Cardiac septum (tissue), 1 donor: Measurements from ENCODE around the gene ZNF619. TPM values are rescaled to one million over a fixed set of nuclear protein-coding genes. Genes with fewer than 3 reads are reported as not detected.

Source experiments
- DNase-seq: peaks from one replicate; pipeline ENCODE4 v3.0.0-alpha.2; 2020; ENCODE audit warnings: low spot score
- intact Hi-C: fragments of 100-400 bp; cut with DNase I; formaldehyde crosslinking; loops from one replicate; pipeline ENCODE4 v1.14.0; 2022
- total RNA-seq: library from RNA; stranded (reverse); fragmentation: NEBNext Ultra II Directional; extraction: Animal tissue kit (Norgen Biotek cat#: 25700); gene quantifications from one replicate; pipeline ENCODE4 v1.2.1, GENCODE V29; 2021
- donor health status: DM: no; HTN: no; CAD: no.

Gene ZNF619
- total RNA-seq, 1 donor from 2014 or later, result 3.6 TPM

GRCh38 chr3:40521254-40521653 is 44.3 kb downstream of the ZNF619 start:
- intact Hi-C loops, result no loop called here
- DNase-seq, result no peak

- no peak for DNase-seq
- intact Hi-C loops, result loop anchor here (2.0 kb wide), 2 partner anchors 47 to 67 kb away; partner anchors contain the start of genes RPL14 and ZNF619
These were observed 46.9 kb downstream of the ZNF619 start for GRCh38 chr3:40523781-40524180.

GRCh38 chr3:40524222-40524567 is 47.3 kb downstream of the ZNF619 start:
- DNase-seq, result no peak
- intact Hi-C loops, result loop anchor here (2.0 kb wide), 2 partner anchors 47 to 67 kb away; partner anchors contain the start of genes RPL14 and ZNF619

- intact Hi-C loops, result loop anchor here (2.0 kb wide), 2 partner anchors 48 to 68 kb away; partner anchors contain the start of genes RPL14 and ZNF619
- DNase-seq, result peak; percentile 96
These were observed 47.8 kb downstream of the ZNF619 start, which contains the start of gene ZNF621 for GRCh38 chr3:40524568-40525285. Gene ZNF621, plus strand, starts transcription at chr3:40524960. Its CDS starts 881 bp downstream, at chr3:40525841.

GRCh38 chr3:40528426-40528825 is 51.5 kb downstream of the ZNF619 start:
- intact Hi-C loops, result no loop called here
- DNase-seq, result no peak

- no peak for DNase-seq
- intact Hi-C loops, result no loop called here
These were observed 55.3 kb downstream of the ZNF619 start for GRCh38 chr3:40532252-40532651.

- intact Hi-C loops, result no loop called here
- no peak for DNase-seq
These were observed 57.4 kb downstream of the ZNF619 start for GRCh38 chr3:40534283-40534682.

Other genes with a start within 250 kb of the ZNF619 start
- 261 TPM for gene EIF1B, start 167.4 kb upstream of the ZNF619 start, total RNA-seq
- 0.38 TPM for gene ENTPD3, start 89.9 kb upstream of the ZNF619 start, total RNA-seq
- 748 TPM for gene RPL14, start 19.8 kb upstream of the ZNF619 start, total RNA-seq
- 1.5 TPM for gene ZNF620, start 28.9 kb downstream of the ZNF619 start, total RNA-seq
- gene ZNF621, start 47.8 kb downstream of the ZNF619 start, total RNA-seq, result 14.0 TPM